GM12801 (cell line): Measurements from ENCODE around the gene LDHD.

ENCODE experiments used
- TF ChIP-seq, protein P1 (sequence below): IDR thresholded peaks from one replicate; pipeline ENCODE4 v1.5.1; 2011; ENCODE audit warnings: control low read depth; ENCODE audit not compliant: insufficient read length; ENCODE audit errors: extremely low read depth

The LDHD gene

DNA sequence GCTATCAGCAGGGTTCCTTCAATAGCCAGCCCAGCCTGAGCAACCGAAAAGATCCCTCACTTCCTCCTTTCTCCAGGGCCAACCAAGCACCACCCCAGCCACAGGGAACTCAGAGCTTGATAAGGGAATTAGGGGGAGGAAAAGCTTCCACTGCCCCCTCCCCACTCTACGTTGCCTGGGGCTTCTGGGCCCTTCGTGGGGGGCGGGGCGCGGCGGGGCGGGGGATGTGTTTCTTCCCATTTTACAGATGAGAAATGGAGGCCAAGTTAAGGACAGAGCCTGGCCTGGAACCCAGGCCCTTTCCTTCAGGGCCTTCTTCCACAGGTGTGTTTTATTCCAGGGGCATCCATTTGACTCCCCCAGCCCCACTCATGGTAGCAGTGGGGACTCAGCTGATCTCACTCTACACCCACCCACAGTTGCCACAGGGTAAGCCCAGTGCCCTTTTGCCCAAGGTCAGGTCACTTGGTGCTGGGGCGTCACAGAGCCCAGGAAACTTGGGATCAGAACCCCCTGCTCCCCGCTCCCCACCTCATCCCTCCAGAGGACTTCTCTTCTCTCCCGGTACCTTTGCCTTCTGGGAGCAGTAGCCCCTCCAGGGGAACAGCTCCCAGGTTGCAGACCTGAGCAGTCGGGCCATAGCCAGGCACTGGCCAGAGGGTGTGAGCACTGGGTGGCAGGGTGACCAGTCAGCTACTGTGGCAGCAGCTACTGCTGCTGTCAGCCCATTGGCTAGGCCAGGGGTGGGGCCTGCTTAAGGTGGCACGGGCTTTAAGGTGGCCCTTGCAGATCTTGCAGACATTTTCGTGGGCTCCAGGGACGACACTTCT, at the start of gene LDHD:
Gene LDHD (minus strand): TSS at position 700 of the 830 bp plus-strand sequence. CDS start 60 bp downstream, at position 640.
- TF ChIP-seq, protein P1, sequence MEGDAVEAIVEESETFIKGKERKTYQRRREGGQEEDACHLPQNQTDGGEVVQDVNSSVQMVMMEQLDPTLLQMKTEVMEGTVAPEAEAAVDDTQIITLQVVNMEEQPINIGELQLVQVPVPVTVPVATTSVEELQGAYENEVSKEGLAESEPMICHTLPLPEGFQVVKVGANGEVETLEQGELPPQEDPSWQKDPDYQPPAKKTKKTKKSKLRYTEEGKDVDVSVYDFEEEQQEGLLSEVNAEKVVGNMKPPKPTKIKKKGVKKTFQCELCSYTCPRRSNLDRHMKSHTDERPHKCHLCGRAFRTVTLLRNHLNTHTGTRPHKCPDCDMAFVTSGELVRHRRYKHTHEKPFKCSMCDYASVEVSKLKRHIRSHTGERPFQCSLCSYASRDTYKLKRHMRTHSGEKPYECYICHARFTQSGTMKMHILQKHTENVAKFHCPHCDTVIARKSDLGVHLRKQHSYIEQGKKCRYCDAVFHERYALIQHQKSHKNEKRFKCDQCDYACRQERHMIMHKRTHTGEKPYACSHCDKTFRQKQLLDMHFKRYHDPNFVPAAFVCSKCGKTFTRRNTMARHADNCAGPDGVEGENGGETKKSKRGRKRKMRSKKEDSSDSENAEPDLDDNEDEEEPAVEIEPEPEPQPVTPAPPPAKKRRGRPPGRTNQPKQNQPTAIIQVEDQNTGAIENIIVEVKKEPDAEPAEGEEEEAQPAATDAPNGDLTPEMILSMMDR: no peak

DNA sequence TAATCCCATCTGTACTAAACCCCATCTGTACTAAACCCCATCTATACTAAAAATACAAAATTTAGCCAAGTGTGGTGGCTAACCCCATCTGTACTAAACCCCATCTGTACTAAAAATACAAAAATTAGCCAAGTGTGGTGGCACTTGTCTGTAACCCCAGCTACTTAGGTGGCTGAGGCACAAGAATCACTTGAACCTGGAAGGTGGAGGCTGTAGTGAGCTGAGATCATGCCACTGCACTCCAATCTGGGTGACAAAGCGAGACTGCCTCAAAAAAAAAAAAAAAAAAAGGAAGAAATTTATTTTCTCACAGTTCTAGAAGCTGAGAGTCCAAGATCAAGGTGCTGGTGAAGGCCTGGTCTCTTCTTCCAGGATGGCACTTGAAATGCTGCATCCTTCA, 43.8 kb upstream of the LDHD start:
- TF ChIP-seq, protein P1: no peak

DNA sequence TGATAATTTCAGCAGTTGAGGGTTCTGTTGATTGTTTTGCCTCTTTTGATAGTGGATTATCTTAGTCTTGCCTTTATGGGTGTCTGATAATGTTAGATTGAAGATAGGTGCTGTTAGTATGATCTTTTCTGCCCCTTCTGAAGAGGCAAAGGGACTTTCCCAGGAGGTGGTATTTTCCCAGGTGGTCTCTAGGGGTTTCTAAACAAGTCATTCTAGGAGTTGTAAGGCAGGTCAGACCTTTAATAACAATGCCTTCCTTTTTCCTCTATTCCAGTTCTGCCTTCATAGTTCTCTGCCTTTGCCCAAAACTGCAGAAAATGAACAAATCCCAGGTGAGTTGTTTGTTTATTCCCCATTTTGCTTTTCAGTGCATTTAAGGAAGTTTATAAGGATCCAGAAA, 36.1 kb upstream of the LDHD start:
- TF ChIP-seq, protein P1: no peak

DNA sequence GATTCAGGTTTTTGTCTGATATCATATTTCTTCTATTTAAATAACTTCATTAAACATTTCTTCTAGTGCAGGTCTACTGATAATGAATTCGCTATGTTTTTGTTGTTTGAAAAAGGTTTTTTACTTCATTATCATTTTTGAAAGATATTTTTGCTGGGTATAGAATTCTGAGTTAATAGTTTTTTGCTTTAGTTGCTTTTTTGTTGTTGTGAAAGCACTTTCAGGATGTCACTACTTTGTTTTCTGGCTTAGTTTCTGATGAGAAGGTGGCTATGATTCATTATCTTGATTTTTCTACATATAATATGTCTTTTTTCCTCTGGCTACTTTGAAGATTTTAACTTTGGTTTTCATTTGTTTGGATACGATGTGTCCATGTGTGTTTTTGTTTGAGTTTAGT, 35.2 kb upstream of the LDHD start:
- TF ChIP-seq, protein P1: no peak

DNA sequence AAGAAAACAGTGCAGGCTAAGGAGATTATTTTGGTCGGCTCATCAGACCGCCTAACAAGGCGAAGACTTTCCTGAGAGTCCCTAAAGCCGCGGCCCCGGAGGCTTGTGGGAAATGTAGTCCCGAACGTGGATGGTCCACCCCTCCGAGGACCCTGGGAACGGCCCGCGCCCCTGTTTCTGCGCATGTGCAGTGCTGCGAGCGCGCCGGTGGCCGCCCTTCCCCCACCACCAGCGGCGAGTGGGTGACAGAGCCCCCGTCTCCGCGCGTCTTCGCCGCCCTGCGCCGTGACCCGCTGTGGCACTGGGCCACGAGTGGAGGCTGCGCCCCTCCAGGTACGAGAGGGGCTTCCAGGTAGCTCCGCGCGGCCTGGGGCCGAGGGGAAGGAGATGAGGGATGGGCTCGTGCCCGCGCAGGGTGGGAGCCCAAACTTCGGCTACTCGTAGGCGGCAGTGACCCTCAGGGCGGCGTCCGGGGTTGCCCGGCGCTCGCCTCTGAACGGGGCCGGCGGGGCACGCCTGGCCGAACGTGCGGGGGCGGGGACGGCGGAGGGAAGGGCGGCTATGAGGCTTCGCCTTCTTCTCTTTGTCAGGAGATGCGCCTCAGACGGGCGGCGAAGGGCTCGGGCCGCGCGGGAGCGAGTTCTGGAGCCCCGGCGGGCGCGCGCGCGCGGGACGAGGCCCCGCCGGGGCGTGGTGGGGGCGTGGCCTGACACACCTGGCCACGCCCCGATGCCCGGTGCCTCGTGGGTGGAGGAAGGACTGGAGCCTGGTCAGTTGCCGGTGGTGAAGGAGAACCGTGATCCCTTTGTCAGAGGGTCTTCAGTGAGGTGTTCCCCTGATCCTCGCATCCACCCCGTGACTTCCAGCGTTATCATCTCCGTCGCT, 32.0 kb upstream of the LDHD start, which contains the start of gene ZFP1:
Gene ZFP1 (plus strand): TSS at position 214 of the 885 bp plus-strand sequence. CDS start 4,428 bp downstream, outside the sequence.
- TF ChIP-seq, protein P1: no peak

DNA sequence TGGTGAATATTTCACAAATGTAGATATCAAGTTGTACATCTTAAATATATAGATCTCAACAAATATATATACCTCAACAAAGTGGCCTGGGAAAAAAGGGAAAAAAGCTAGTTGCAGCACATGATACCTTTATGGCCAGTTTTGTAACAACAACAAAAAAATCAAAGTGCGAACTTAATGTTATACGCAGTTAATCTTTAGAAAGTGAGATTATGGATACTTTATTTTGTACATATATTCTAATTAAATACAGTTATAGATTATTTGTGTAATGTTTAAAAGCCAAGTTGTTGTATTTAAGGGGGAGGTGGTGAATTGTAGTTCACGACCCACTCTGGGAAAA, 31.4 kb upstream of the LDHD start:
- TF ChIP-seq, protein P1: no peak

DNA sequence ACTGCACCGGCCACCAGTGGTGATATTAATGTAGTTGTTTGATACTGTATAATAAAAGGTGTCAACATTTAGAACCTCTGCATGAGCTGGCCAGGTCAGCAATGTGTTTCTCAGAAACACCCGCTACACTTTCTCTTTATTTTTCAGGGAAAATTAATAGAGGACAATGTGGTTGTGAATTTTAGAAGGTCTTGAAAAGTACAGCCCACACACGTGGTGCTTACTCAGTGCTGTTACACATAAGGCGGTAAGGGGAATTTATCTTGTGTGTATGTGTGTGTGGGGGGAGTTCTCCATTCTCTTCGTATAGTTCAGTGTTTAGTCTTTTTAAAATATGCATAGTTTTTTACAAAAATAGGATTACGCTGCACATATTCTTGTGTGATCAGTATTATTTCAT, 27.4 kb upstream of the LDHD start:
- TF ChIP-seq, protein P1: no peak
